Karpas-422 (cell line): ENCODE data around the gene P2RX6. TPM values are rescaled to one million over a fixed set of nuclear protein-coding genes. Genes with fewer than 3 reads are reported as not detected.
"Not testable (repeated sequence)": the region's sequence is repeated elsewhere in the genome, so short reads cannot be mapped to it uniquely, and the experiment has no call there.

Source experiments
- DNase-seq: peaks from one replicate; pipeline ENCODE4 v3.0.0-alpha.2; 2015
- H2AFZ ChIP-seq: fragments of 200-600 bp; sonication (generic); 2 replicates; pipeline ENCODE4 v1.6.1; 2014; ENCODE audit warnings: antibody characterized with exemption, low read length, mixed read lengths
- H3K27ac ChIP-seq: fragments of 200-600 bp; sonication (generic); 2 replicates; pipeline ENCODE4 v1.5.1; 2014; ENCODE audit warnings: mild to moderate bottlenecking, low read length, moderate library complexity
- H3K27me3 ChIP-seq: fragments of 200-600 bp; sonication (generic); 2 replicates; pipeline ENCODE4 v1.6.1; 2014; ENCODE audit warnings: low read length, mixed read lengths
- H3K36me3 ChIP-seq: fragments of 200-600 bp; sonication (generic); 2 replicates; pipeline ENCODE4 v1.6.1; 2014; ENCODE audit warnings: low read length, mixed read lengths; ENCODE audit not compliant: insufficient read depth
- H3K4me1 ChIP-seq: fragments of 200-600 bp; sonication (generic); 2 replicates; pipeline ENCODE4 v1.6.1; 2014; ENCODE audit warnings: mild to moderate bottlenecking, low read length, mixed read lengths
- H3K4me2 ChIP-seq: fragments of 200-600 bp; sonication (generic); 2 replicates; pipeline ENCODE4 v1.6.1; 2014; ENCODE audit warnings: low read length, low read depth, mild to moderate bottlenecking; ENCODE audit not compliant: poor library complexity, severe bottlenecking
- H3K4me3 ChIP-seq: fragments of 200-600 bp; sonication (generic); 2 replicates; pipeline ENCODE4 v1.5.1; 2014; ENCODE audit warnings: mild to moderate bottlenecking, antibody characterized with exemption, low read length, mixed read lengths
- H3K79me2 ChIP-seq: fragments of 200-600 bp; sonication (generic); 2 replicates; pipeline ENCODE4 v1.6.1; 2014; ENCODE audit warnings: mild to moderate bottlenecking, low read length, mixed read lengths
- H3K9ac ChIP-seq: fragments of 200-600 bp; sonication (generic); 2 replicates; pipeline ENCODE4 v1.6.0; 2014; ENCODE audit warnings: low read length
- H3K9me2 ChIP-seq: fragments of 200-600 bp; sonication (generic), shearing (Covaris generic); replicated peaks from 2 replicates; pipeline ENCODE4 v1.6.0; 2014; ENCODE audit warnings: mild to moderate bottlenecking, low read length, moderate library complexity; ENCODE audit not compliant: insufficient read depth
- H3K9me3 ChIP-seq: fragments of 300-700, 200-600 bp; sonication (generic); 2 replicates; pipeline ENCODE4 v1.6.1; 2014; ENCODE audit warnings: low read length, mixed read lengths
- H4K20me1 ChIP-seq: fragments of 200-600 bp; sonication (generic); 2 replicates; pipeline ENCODE4 v1.6.1; 2014; ENCODE audit warnings: mild to moderate bottlenecking, antibody characterized with exemption, low read length, low read depth; ENCODE audit not compliant: insufficient read depth
- total RNA-seq: library from RNA; depleted of rRNA; stranded (reverse); fragments of >200 nt; shearing (Covaris generic); gene quantifications from 2 replicates; pipeline ENCODE4 v1.2.3, GENCODE V29; 2014; ENCODE audit warnings: low replicate concordance

Gene P2RX6
- total RNA-seq, 1 experiment from 2014 or later = 1.6 TPM

GRCh38 chr22:21047035-21047661, 32.2 kb downstream of the P2RX6 start:
- Histone ChIP-seq H3K9me2 (no peaks in the 10 kb centered on the region), H3K9me3 (no peaks in the 10 kb centered on the region), H4K20me1 (no peaks in the 10 kb centered on the region), H3K9ac (no peak overlapping the region), H3K27ac (no peak overlapping the region), H3K4me3 (no peak overlapping the region), H3K36me3 (no peaks in the 10 kb centered on the region), H3K4me2 (no peak overlapping the region), H2AFZ (no peak overlapping the region), H3K27me3 (no peaks in the 10 kb centered on the region), H3K79me2 (no peaks in the 10 kb centered on the region), H3K4me1 (peaks cover 35% of the 10 kb centered on the region)
- no peak for DNase-seq

- H3K36me3 ChIP-seq = no peaks in the 10 kb centered on the region
- H3K9me3 ChIP-seq = no peaks in the 10 kb centered on the region
- H3K4me2 ChIP-seq = no peak overlapping the region
- H3K27ac ChIP-seq = no peak overlapping the region
- H3K4me3 ChIP-seq = no peak overlapping the region
- no peaks in the 10 kb centered on the region for H4K20me1 ChIP-seq
- no peak for DNase-seq
- H3K4me1 ChIP-seq = peaks cover 35% of the 10 kb centered on the region
- no peaks in the 10 kb centered on the region for H3K27me3 ChIP-seq
- H2AFZ ChIP-seq = no peak overlapping the region
- no peak overlapping the region for H3K9ac ChIP-seq
- no peaks in the 10 kb centered on the region for H3K9me2 ChIP-seq
- no peaks in the 10 kb centered on the region for H3K79me2 ChIP-seq
Measured at GRCh38 chr22:21047730-21048129, 32.8 kb downstream of the P2RX6 start.

- not testable (repeated sequence) for H3K36me3 ChIP-seq, H2AFZ ChIP-seq, H3K9me2 ChIP-seq, H3K79me2 ChIP-seq, H4K20me1 ChIP-seq, H3K4me3 ChIP-seq, DNase-seq, H3K9ac ChIP-seq, H3K4me2 ChIP-seq, H3K27ac ChIP-seq, H3K27me3 ChIP-seq, H3K9me3 ChIP-seq
- peaks cover 35% of the 10 kb centered on the region for H3K4me1 ChIP-seq
Measured at GRCh38 chr22:21048448-21048847, 33.5 kb downstream of the P2RX6 start.

- H3K9ac ChIP-seq, H3K79me2 ChIP-seq, H3K4me2 ChIP-seq, H3K9me3 ChIP-seq, H3K27me3 ChIP-seq, H3K9me2 ChIP-seq, H2AFZ ChIP-seq, H3K36me3 ChIP-seq, H4K20me1 ChIP-seq, DNase-seq, H3K4me3 ChIP-seq, H3K27ac ChIP-seq: not testable (repeated sequence)
- H3K4me1 ChIP-seq = peaks cover 29% of the 10 kb centered on the region
Measured at GRCh38 chr22:21048965-21049364, 34.0 kb downstream of the P2RX6 start.

GRCh38 chr22:21051145-21051830, 36.3 kb downstream of the P2RX6 start:
- H3K27ac ChIP-seq = no peak overlapping the region
- H3K4me3 ChIP-seq = no peak overlapping the region
- no peak overlapping the region for H3K9ac ChIP-seq
- DNase-seq = peak; percentile 21
- H3K9me3 ChIP-seq = no peaks in the 10 kb centered on the region
- no peaks in the 10 kb centered on the region for H3K36me3 ChIP-seq
- H3K9me2 ChIP-seq = no peaks in the 10 kb centered on the region
- no peaks in the 10 kb centered on the region for H3K79me2 ChIP-seq
- H2AFZ ChIP-seq = no peak overlapping the region
- peaks cover 11% of the 10 kb centered on the region for H3K4me1 ChIP-seq
- H3K27me3 ChIP-seq = no peaks in the 10 kb centered on the region
- H3K4me2 ChIP-seq = no peak overlapping the region
- H4K20me1 ChIP-seq = no peaks in the 10 kb centered on the region

GRCh38 chr22:21051831-21052400, 37.0 kb downstream of the P2RX6 start:
- peak; percentile 41 for DNase-seq
- Histone ChIP-seq H3K9me3 (no peaks in the 10 kb centered on the region), H3K4me2 (no peak overlapping the region), H3K9ac (no peak overlapping the region), H3K9me2 (no peaks in the 10 kb centered on the region), H3K27ac (no peak overlapping the region), H3K79me2 (no peaks in the 10 kb centered on the region), H3K4me1 (peaks cover 11% of the 10 kb centered on the region), H3K27me3 (no peaks in the 10 kb centered on the region), H2AFZ (no peak overlapping the region), H4K20me1 (no peaks in the 10 kb centered on the region), H3K4me3 (no peak overlapping the region), H3K36me3 (no peaks in the 10 kb centered on the region)

- Histone ChIP-seq H3K4me3 (no peak overlapping the region), H3K4me1 (peaks cover 11% of the 10 kb centered on the region), H3K79me2 (no peaks in the 10 kb centered on the region), H3K27ac (no peak overlapping the region), H2AFZ (no peak overlapping the region), H3K36me3 (no peaks in the 10 kb centered on the region), H3K4me2 (no peak overlapping the region), H3K9ac (no peak overlapping the region), H3K9me2 (no peaks in the 10 kb centered on the region), H3K27me3 (no peaks in the 10 kb centered on the region), H4K20me1 (no peaks in the 10 kb centered on the region), H3K9me3 (no peaks in the 10 kb centered on the region)
- DNase-seq = no peak
Measured at GRCh38 chr22:21052715-21053459, 37.9 kb downstream of the P2RX6 start.

GRCh38 chr22:21054046-21054713, 39.2 kb downstream of the P2RX6 start:
- Histone ChIP-seq H3K4me1 (peaks cover 11% of the 10 kb centered on the region), H3K36me3 (no peaks in the 10 kb centered on the region), H4K20me1 (no peaks in the 10 kb centered on the region), H3K27me3 (no peaks in the 10 kb centered on the region), H3K79me2 (no peaks in the 10 kb centered on the region), H3K9me3 (no peaks in the 10 kb centered on the region), H2AFZ (no peak overlapping the region), H3K27ac (no peak overlapping the region), H3K9me2 (no peaks in the 10 kb centered on the region), H3K9ac (no peak overlapping the region), H3K4me2 (no peak overlapping the region), H3K4me3 (no peak overlapping the region)
- DNase-seq = no peak
